Measurements from ENCODE around the gene MYZAP. TPM values are rescaled to one million over a fixed set of nuclear protein-coding genes. Genes with fewer than 3 reads are reported as not detected.

Gene MYZAP
- total and polyA plus RNA-seq, 9 of the 15 experiments (the other 6 are each of a cell fraction or from before 2014, with no cell fraction given): 0.03 TPM; not detected in 8

DNA sequence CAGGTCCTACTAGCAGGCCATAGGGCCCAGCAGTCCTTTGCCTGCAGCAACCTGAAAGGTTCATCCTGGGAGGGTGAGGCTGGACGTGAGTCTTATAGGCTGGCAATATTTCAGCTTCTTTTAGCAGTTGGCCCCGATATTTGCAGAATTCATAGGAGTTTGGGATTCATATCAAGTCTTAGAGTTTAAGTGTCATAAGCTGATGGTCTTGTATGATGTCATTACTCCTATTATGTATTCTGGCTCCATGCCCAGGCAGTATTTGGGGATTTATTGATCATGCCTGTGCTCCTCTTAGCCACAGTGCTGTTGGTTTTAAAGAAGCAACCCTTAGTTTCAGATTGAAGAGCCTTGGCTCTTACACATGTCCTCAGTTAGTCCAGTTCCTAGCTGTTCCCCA, 73.5 kb downstream of the MYZAP start:
- intact Hi-C loops (cut with micrococcal nuclease): loop anchor here (10.0 kb wide), 1 partner anchor 400 kb away; the partner anchor contains the start of gene ALDH1A2
- peaks cover 8 to 12% of the 10 kb centered on the region in 2 experiments; a peak in 4 of 5 replicates for H3K27me3 ChIP-seq (ENCODE audit: control insufficient read depth in 2 of 2, insufficient read depth in 2 of 2, low read length in 2 of 2)
- CTCF ChIA-PET (ENCODE audit: low intra/inter-chr PET ratio): no interaction called here
- POLR2A ChIA-PET: interaction anchor here (0.6 to 2.1 kb wide), 2 partner anchors 9 to 120 kb away, joined by 3 to 14 read pairs; no protein-coding TSS in a partner anchor
- no peak overlapping the region for H2AFZ ChIP-seq (ENCODE audit: low read depth, low read length)
- ATAC-seq (no peak), DNase-seq (ENCODE audit: extremely low read depth in 1 of 4, low spot score in 3 of 4) (no peak), FAIRE-seq (no peak)
- no peaks in the 10 kb centered on the region for H3K9me3 ChIP-seq (replicated peaks; ENCODE audit: control insufficient read depth, insufficient read depth, low read depth, low read length)
- no peaks in the 10 kb centered on the region for H3K4me1 ChIP-seq (replicated peaks in 1 of 2; ENCODE audit: control insufficient read depth in 2 of 2, insufficient read depth in 2 of 2, low read length in 2 of 2)
- H3K27ac ChIP-seq (ENCODE audit: extremely low read depth, low read depth, low read length): no peak overlapping the region
- TF ChIP-seq FOXJ2 (tag; IDR thresholded peaks at IDR 0.05): no peak
- TF ChIP-seq CHD4 (IDR thresholded peaks at IDR 0.05; ENCODE audit: insufficient read depth, insufficient replicate concordance, low read depth, low read length, poor library complexity, severe bottlenecking): no peak
- TF ChIP-seq NR3C1 (CRISPR knock-in tag; IDR thresholded peaks at IDR 0.05): no peak
- no peak for TF ChIP-seq ZNF764 (CRISPR knock-in tag; IDR thresholded peaks at IDR 0.05; ENCODE audit: low read depth)
- TF ChIP-seq, protein P1, sequence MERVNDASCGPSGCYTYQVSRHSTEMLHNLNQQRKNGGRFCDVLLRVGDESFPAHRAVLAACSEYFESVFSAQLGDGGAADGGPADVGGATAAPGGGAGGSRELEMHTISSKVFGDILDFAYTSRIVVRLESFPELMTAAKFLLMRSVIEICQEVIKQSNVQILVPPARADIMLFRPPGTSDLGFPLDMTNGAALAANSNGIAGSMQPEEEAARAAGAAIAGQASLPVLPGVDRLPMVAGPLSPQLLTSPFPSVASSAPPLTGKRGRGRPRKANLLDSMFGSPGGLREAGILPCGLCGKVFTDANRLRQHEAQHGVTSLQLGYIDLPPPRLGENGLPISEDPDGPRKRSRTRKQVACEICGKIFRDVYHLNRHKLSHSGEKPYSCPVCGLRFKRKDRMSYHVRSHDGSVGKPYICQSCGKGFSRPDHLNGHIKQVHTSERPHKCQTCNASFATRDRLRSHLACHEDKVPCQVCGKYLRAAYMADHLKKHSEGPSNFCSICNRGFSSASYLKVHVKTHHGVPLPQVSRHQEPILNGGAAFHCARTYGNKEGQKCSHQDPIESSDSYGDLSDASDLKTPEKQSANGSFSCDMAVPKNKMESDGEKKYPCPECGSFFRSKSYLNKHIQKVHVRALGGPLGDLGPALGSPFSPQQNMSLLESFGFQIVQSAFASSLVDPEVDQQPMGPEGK (CRISPR knock-in tag; IDR thresholded peaks at IDR 0.05; ENCODE audit: borderline replicate concordance): no peak
- TF ChIP-seq, protein P2, sequence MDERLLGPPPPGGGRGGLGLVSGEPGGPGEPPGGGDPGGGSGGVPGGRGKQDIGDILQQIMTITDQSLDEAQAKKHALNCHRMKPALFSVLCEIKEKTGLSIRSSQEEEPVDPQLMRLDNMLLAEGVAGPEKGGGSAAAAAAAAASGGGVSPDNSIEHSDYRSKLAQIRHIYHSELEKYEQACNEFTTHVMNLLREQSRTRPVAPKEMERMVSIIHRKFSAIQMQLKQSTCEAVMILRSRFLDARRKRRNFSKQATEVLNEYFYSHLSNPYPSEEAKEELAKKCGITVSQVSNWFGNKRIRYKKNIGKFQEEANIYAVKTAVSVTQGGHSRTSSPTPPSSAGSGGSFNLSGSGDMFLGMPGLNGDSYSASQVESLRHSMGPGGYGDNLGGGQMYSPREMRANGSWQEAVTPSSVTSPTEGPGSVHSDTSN (CRISPR knock-in tag; IDR thresholded peaks at IDR 0.05; ENCODE audit: low read depth): no peak
- TF ChIP-seq, protein P2 (tag; conservative IDR thresholded peaks at IDR 0.05; ENCODE audit: low read depth): no peak
- no peak for TF ChIP-seq E2F3 (CRISPR knock-in tag; IDR thresholded peaks at IDR 0.05)
- no peak for TF ChIP-seq NCOA6 (IDR thresholded peaks at IDR 0.05)
- no peaks in the 10 kb centered on the region for H3K36me3 ChIP-seq (ENCODE audit: control insufficient read depth, insufficient read depth, low read length)
- no peak overlapping the region for H3K9ac ChIP-seq (ENCODE audit: insufficient read depth in 1 of 2, low read depth in 2 of 2, low read length in 2 of 2)
- in situ Hi-C loops (cut with MboI): no loop called here
- no TSS peak for BruUV-seq (replicated peaks)
- H3K4me3 ChIP-seq: no peak overlapping the region
- 3% methylated on average over 2 of the region's 2 CpGs for WGBS (ENCODE audit: insufficient coverage, low coverage, missing lambda C conversion rate)
- H3K9me1 ChIP-seq (ENCODE audit: control insufficient read depth, insufficient read depth, low read length): no peaks in the 10 kb centered on the region
- no peak overlapping the region for H3K4me2 ChIP-seq (ENCODE audit: insufficient read depth, low read length)
- no peaks in the 10 kb centered on the region for H4K20me1 ChIP-seq (replicated peaks; ENCODE audit: control insufficient read depth, insufficient read depth, low read length)
- no peaks in the 10 kb centered on the region for H3K79me2 ChIP-seq (ENCODE audit: control insufficient read depth, insufficient read depth, low read length)
